Measurements from ENCODE around the gene PFKFB3.

- TF ChIP-seq CTCF (IDR thresholded peaks at IDR 0.05) (no peak), POLR2AphosphoS5 (IDR thresholded peaks at IDR 0.05; ENCODE audit: insufficient read depth in 1 of 2, low read depth in 1 of 2) (no peak)
These were observed 25.9 kb downstream of the PFKFB3 start for GRCh38 chr10:6228647-6229046.

Measured in vagina (tissue), 2 donors.